Chondrocyte (in vitro differentiated cells): Measurements from ENCODE around the gene NKX2-8. TPM values are rescaled to one million over a fixed set of nuclear protein-coding genes. Genes with fewer than 3 reads are reported as not detected.

Source experiments
- DNase-seq: peaks from one replicate; pipeline ENCODE4 v3.0.0; 2021; ENCODE audit warnings: mixed read lengths, low spot score
- H3K27ac Mint-ChIP-seq: one replicate; pipeline ENCODE4 v1.8.0; 2021; ENCODE audit warnings: mild to moderate bottlenecking, moderate library complexity, mixed read lengths; ENCODE audit not compliant: unreplicated experiment
- H3K27me3 Mint-ChIP-seq: 2 replicates; pipeline ENCODE4 v1.8.0; 2021; ENCODE audit warnings: low read depth, mixed read lengths
- H3K36me3 Mint-ChIP-seq: 2 replicates; pipeline ENCODE4 v1.8.0; 2021; ENCODE audit warnings: low read depth, mixed read lengths
- H3K4me1 Mint-ChIP-seq: 2 replicates; pipeline ENCODE4 v1.8.0; 2021; ENCODE audit warnings: low read depth, mild to moderate bottlenecking, mixed read lengths
- H3K4me3 Mint-ChIP-seq: one replicate; pipeline ENCODE4 v1.8.0; 2021; ENCODE audit warnings: mild to moderate bottlenecking, moderate library complexity, mixed read lengths; ENCODE audit not compliant: unreplicated experiment
- H3K9me3 Mint-ChIP-seq: 2 replicates; pipeline ENCODE4 v1.8.0; 2021; ENCODE audit warnings: low read depth, mixed read lengths
- CTCF ChIP-seq: fragments of 200-600 bp; sonication (generic); IDR thresholded peaks from 2 replicates; pipeline ENCODE4 v1.5.0; 2021; ENCODE audit warnings: antibody characterized with exemption, mild to moderate bottlenecking, moderate library complexity
- total RNA-seq: library from RNA; stranded (reverse); gene quantifications from 3 replicates; pipeline ENCODE4 v1.2.1, GENCODE V29; 2021

NKX2-8 gene
- total RNA-seq, 1 donor from 2014 or later = not detected

DNA sequence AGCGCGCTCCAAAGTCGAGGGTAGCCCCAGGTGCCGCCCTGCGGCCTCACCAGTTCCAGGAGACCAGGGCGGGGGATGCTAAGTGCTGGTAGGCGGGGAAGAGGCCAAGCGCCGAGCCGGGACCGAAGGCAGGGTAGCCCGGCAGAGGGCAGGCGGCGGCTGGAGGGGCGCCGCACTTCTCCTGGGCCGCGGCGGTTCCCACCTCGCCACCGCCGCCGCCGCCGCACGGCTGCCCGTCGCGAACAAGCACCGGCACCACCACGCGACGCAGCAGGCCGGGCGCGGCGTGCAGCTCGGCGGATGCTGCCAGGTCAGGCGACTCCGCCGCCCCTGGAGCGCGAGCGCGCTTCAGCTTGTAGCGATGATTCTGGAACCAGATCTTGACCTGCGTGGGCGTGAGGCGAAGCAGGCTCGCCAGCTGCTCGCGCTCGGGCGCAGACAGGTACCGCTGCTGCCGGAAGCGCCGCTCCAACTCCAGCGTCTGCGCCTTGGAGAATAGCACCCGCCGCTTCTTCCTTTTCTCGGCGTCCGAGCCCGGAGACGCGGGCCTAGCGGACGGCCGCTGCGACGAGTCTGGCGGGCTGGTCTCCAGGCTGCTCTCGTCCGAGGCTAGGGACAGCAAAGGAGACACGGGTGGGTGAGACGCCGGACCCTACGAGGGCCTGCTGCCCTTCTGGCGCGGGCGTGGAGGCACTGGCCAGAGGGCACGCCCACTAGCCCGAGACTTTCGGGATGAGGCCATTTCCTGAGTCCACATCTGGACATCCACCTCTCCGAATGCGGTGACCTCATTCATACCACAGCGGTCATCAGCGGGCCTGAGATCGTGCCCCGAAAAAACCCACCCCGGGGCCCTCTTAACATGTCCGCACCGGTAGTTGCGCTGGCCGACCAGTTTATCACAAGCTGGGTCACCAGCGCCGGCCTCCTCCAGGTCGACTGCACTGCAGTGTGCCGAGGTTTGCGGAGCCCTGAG lies 1.3 kb downstream of the NKX2-8 start:
- Mint-ChIP-seq H3K4me3 (peak overlapping the region; percentile 68), H3K27me3 (peaks cover 59% of the 10 kb centered on the region), H3K36me3 (no peaks in the 10 kb centered on the region), H3K27ac (no peak overlapping the region), H3K9me3 (no peaks in the 10 kb centered on the region), H3K4me1 (peaks cover 9% of the 10 kb centered on the region)
- peak; percentile 92 for DNase-seq
- TF ChIP-seq CTCF = peak; percentile 25

- no peak for TF ChIP-seq CTCF
- no peak for DNase-seq
- no peaks in the 10 kb centered on the region for H3K36me3 Mint-ChIP-seq
- peaks cover 54% of the 10 kb centered on the region for H3K27me3 Mint-ChIP-seq
- H3K4me3 Mint-ChIP-seq = peak overlapping the region; percentile 41
- H3K27ac Mint-ChIP-seq = no peak overlapping the region
- H3K9me3 Mint-ChIP-seq = no peaks in the 10 kb centered on the region
- H3K4me1 Mint-ChIP-seq = peaks cover 9% of the 10 kb centered on the region
Measured at GRCh38 chr14:36580141-36580855, 2.1 kb downstream of the NKX2-8 start.

DNA sequence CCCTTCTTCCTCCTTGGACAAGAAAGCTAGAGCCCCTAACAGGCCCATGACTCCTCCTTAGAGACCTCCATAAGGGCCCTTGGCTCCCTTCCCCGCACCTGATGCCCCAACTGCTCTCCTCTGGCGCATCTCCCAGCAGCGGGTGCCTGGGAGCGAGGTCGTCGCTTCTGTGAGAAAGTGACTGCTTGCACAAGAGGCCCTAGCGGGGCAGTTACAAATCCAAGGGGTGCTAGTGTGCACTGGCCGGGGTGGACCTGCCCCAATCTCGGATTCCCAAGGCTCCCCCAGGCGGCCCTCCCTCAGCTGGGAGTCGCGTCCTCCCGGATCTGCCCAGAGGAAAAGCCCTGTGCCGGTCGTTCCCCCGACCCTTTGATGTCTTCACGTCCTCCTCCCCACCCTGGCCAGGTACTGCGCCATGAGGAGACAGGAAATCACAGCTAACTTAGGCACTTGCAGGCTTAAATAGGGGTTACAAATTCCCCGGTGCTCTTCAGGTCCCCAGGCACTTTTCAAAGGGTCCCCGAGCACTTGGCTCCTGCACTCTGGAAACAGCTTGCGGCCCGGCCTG lies 2.8 kb downstream of the NKX2-8 start:
- Mint-ChIP-seq H3K36me3 (no peaks in the 10 kb centered on the region), H3K27me3 (peaks cover 47% of the 10 kb centered on the region), H3K9me3 (no peaks in the 10 kb centered on the region), H3K4me1 (peaks cover 9% of the 10 kb centered on the region), H3K27ac (no peak overlapping the region), H3K4me3 (no peak overlapping the region)
- no peak for DNase-seq
- TF ChIP-seq CTCF = no peak

DNA sequence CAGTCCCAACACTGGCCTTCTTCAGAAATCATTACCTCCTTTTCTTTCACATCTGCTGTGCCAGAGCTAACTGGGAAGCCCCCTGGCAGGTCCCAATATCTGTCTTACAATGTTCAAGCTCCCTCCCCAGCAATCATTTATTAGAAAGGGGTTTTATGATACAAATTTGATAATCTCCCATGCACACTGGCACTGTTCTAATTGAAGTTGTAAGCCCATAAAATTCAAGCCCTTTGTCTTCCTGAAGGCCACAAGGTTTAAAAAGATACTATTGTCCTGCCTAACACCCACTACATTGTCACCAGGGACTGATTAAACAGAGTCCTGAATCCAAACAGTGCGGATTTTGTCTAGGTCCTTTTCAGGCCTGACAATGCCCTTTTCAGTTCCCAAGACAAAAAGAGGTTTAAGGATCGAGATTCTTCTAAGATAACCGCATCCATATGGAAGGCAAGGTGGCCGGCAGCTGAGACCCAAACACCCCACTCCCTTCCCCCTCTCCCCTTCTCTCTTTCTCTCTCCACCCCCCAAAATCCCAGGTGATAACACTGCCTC lies 3.3 kb downstream of the NKX2-8 start:
- H3K4me3 Mint-ChIP-seq = no peak overlapping the region

More for the DNA sequence above, 3.3 kb downstream of the NKX2-8 start:
- DNase-seq = no peak
- TF ChIP-seq CTCF = no peak
- Mint-ChIP-seq H3K4me1 (peaks cover 9% of the 10 kb centered on the region), H3K27ac (no peak overlapping the region), H3K27me3 (peaks cover 43% of the 10 kb centered on the region), H3K36me3 (no peaks in the 10 kb centered on the region), H3K9me3 (no peaks in the 10 kb centered on the region)
